Activated CD4-positive, CD25-positive, alpha-beta regulatory T cell (primary cell): ENCODE measurements around the gene EVA1A.
"Not testable (repeated sequence)": the region's sequence is repeated elsewhere in the genome, so short reads cannot be mapped to it uniquely, and the experiment has no call there.

Source experiments
- DNase-seq, 4 experiments: peaks; one replicate each; lab custom pipeline; 2025; lab: John Stamatoyannopoulos, UW

The EVA1A gene

DNA sequence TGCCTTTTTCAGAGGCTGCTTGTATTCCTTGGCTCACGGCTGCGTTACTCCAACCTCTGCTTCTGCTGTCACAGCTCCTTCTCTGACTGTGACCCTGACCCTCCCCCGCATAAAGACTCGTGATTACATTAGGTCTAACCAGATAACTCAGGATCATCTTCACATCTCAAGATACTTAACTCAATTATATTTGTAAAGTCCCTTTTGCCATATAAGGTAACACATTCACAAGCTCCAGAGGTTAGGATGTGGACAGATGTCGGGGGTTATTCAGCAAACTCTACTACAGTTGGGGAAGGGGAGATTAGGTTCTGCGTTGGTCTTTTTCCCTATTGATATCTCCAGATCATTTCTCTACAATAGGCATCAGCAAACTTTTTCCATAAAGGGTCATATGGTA lies 76.9 kb downstream of the EVA1A start:
- DNase-seq = no peak

DNA sequence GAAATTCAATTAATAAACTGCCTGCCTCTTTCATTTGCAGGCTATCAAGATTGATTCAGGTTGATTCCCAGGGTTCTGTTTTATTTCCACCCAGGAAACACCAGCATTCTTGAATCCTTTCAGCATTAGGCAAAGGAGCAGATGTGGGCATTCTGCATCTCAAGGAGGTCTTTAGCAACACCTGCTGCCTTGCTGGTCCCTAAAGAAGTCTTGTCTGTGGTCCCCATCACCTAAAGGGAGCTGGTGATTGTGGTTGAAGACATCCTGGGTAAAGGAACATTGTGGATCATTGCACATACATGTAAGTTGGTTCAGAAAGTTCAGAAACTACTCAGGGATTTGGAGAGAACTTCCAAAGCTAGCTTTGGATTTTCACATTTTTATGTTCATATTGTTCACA lies 78.3 kb downstream of the EVA1A start:
- DNase-seq = no peak

DNA sequence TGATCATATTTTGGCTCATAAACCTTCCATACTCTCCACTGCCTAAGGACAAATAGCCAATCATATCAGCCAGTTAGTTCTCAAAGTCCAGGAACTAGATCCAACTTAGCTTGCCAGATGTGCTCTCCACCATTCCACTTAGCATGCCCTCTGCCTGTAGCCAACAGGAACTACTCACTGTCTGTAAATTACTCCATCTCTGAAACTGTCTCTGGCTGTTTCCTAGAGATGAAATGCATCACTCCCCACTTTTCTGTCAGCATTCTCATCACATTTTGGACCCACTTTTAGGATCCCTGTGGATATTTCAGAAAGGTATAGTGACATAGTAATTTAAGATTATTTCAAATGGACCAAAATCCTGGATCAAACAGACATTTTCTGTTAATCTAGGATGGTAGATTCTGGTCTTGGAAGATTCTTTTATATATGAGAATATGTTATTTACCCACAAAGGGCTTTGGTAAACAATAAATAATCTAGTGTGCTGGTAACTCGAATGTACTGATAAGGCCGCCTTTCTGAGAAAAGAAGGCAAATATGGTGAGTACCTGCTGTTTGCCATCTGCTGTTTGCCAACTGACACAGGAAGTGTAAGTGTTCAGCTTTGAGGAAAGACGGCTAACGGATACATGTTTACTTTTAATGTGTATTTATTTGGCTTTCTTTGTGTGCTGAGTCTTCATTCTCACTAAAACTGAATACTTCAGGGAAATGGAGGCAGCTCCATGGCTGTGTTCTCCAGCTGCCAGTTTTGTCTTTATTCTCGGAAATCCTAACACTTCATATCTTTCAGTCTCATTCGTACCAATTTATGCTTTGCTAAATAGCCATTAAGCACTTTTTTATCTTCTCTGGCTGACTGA lies 79.5 kb downstream of the EVA1A start:
- no peak for DNase-seq

- DNase-seq = not testable (repeated sequence)
These were observed 83.0 kb downstream of the EVA1A start for GRCh38 chr2:75477696-75478095.

DNA sequence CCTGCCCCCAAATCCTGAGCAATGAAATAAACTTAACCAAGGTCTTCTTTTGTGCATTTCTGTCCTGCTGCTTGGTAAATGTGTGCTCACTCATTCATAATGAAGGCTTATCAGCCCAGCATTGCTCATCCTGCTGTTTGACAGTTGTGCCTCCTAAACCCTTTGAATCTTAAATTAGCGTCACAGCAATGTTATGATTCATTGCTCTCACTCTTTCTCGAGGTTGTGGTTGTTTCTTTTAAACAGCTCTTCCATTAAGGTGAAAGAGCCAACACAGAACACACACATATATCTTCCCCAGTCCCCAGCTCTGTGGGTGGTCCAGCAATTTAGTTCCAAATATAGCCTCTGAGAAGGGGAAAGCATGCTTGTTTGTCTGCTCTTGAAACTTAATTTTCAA lies 84.0 kb downstream of the EVA1A start:
- no peak for DNase-seq

GRCh38 chr2:75475976-75476375 lies 84.8 kb downstream of the EVA1A start:
- DNase-seq = no peak

DNA sequence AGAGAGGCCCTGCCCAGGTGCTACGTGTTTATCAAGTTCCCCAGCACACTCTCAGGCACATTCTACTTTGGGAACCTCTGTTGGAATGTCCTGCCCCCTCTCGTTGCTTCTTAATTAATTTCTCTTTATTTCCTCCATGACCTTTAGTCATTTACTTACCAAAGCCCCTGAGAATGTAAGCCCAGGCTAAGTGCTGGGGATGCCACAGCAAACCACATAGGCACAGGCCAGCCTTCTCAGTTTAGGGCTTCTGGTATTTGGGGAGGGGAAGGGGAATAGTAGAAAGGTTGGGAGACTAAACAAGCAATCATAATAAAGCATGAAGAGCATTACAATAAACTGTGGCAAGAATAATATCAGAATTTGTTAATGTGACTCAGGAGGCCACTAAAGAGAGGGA lies 85.7 kb downstream of the EVA1A start:
- no peak for DNase-seq

DNA sequence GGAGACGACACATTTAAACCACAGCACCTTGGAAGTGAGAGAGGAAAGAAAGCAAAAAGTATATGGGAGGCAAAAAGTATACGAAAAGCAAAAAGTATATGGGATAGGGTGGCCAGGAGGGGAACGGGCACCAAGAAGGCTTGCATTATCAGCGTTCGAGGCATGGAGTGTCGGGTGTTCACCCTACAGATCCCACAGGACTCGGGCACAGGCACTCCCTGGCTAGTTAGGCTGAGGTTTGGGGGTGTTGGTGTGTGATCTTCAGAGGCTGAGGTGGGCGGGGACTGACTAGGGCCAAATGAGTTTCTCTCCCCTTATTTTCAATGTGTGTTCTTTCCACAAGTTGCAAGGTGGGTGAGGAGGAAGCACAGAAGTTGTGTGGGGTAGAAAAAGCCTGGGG lies 86.6 kb downstream of the EVA1A start:
- DNase-seq = no peak

- DNase-seq = no peak
These were observed 93.9 kb downstream of the EVA1A start for GRCh38 chr2:75466708-75467311.

DNA sequence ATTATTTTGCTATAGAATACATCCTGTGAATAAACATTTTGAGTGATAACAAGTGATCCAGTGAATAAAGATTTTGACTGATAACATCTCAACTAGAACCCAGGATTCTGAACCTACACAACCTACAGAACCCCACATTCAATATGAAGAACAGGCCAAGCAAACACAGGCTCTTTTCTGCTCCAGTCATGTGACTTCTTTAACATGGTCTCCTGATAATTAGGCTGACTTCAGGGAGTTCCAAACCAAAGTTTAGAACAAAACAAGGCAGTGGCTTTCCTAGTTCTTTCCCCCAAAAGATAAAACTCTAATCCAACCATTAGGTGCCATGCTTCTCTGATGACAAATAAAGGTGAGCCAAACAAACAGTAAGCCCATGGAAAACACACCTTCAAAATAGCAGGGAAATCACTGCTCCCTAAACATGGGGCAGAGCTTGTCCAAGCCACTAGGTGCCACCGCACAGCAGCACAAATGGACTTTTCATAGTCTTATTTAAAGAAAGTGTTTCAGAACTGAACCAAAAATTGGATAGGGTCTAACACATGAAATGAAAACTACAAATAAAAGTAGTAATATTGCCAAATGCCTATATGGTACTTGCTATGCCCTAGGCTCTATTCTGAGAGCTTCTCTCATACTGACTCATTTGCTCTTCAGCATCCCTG lies 95.3 kb downstream of the EVA1A start:
- no peak for DNase-seq

DNA sequence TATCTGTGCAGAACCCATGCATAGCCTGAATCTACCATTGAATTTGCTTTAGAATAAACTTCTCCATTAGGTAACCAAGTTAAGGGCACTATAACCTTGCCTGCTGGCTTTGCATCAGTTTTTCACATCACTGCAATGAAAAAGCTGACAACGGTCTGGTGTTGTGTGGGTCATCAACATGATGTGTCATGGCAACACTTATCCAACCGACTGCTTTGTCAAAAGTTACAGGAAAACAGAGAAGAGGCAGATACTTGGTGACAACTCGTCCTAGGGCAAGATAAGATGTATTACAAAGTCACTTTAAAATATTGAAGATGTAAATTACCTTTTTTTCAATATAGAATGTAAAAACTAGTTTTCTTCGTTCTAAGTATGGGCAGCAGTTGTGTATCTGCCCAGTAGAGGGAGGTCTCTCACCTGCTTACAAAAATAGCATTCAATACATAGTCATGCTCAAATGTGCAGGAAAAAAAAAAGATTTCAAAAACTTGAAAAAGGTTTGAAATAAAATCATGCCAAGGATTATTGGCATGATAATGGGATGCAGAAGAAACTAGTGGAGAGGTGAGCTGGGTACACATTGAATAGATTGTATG lies 96.3 kb downstream of the EVA1A start:
- no peak for DNase-seq

DNA sequence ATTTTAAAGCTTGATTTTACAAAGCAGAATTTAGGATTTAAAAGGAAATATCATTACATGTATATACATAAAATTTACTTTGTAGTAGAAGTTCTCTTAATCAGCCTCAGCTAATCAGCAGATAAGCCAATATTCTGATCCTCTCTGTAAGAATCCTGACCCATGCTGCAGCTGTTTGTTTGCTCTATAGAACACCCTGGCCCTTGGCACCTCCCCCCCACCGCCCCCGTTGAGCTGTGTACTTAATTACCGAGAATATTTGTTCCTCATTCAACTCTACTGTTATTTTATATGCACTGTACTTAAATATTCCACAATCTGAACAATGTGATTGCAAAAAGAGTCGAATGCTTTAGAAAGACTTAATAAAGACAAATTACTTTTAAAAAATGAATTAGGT lies 98.0 kb downstream of the EVA1A start:
- DNase-seq = no peak

GRCh38 chr2:75462206-75462605 lies 98.5 kb downstream of the EVA1A start:
- no peak for DNase-seq

DNA sequence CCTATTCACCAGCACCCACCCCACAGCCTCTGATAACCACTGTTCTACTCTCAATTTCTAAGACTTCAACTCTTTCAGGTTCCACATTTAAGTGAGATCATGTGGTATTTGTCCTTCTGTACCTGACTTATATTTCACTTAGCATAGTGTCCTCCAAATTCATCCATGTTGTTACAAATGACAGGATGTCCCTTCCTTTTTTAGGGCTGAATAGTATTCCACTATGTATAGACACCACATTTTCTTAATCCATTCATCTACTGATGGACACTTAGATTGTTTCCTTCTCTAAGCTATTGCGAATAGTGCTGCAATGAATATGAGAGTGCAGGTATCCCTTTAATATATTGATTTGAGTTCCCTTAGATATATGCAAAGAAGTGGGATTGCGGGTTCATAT lies 100.1 kb downstream of the EVA1A start:
- DNase-seq = no peak

GRCh38 chr2:75459565-75460310 lies 101.0 kb downstream of the EVA1A start:
- no peak for DNase-seq

- DNase-seq = no peak
These were observed 102.5 kb downstream of the EVA1A start for GRCh38 chr2:75458201-75458600.

DNA sequence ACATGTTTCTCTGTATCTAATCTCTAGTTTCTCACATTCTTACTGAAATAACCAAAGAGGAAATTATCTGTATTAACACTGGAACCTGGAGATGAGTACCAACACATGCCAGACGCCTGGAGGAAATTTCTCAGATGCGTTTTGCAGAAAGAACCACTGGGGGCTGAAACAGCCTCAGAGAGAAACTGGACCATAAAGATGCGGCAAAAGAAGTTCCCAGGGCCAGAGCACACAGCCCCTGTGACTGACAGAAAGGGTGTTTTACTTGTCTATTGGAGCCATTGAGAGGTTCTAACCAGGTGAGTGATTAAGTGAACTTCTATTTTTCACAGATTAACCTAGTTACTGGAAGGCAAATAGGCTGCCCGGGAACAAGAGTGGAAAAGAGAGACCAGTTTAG lies 103.9 kb downstream of the EVA1A start:
- no peak for DNase-seq

DNA sequence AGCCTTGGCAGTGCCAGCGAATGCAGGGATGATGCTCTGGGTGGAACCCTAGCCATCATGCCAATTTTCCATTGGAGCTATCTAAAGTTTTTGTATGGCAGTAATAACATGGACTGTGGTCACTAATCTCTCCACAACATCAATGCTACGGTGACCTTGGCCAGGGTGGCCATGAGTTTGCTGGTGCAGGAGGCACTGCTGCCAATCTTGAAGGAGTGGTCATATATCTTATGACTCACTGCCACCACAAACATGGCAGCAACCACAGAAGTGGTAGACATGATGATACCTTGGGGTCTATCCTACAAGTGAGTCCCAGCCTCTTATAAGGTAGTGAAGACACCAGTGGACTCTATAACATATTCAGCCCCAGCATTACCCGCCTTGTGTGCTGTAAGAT lies 104.6 kb downstream of the EVA1A start:
- DNase-seq = no peak

DNA sequence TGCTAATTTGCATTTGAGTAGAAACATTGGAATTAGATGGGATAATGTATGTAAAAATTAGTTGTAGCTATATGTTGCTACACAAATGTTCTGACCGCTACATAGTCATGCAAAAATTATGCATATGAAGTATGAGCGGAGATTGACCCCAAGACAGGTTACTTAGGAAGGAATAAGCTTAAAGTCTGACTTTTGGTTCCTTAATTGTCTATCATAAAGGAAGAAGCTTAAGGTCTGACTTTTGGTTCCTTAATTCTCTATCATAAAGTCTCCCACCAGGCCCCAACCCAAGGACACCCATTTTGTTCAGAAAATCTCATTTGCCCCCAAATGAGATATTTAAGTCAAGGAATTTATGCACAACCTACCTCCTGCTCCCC lies 106.5 kb downstream of the EVA1A start:
- no peak for DNase-seq

DNA sequence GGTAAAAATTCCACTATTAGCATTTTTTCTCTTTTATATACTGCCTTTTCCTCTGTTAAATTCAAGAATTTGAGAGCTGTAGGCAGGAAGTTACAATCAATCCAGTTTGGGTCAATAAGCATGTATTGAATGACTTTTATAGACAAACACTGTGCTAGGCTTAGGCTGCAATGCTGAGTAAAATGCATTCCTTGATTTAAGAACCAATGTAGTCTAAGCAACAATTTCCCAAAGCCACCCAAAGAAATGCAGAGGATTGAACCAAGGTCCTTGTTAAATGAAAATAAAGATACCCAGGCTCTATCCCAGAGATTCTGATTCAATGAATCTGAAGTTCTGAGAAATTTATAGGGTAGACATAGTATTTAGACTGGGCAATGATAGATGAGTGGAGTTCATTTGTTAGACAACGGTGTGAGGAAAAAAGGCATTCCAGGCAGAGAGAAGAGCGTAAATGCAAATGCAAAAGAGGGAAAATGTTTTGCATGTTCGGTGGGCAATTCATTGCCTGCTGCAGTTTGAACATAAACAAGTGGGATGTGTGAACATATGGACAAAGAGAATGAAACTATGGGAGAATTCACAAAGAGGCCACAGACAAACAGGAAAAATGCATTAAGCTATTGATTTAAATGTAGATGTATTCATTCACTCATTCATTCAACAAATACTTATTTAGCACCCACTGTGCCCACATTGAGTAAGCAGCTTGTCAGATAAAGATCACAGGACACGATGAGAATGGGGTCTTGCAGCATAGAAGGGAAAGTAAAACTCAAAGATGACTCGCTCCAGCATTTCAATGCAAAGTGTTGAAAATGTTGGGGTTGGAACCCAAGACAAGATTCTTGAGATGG lies 107.1 kb downstream of the EVA1A start:
- DNase-seq = no peak

GRCh38 chr2:75450068-75450467 lies 110.7 kb downstream of the EVA1A start:
- DNase-seq = no peak
